Chondrocyte (in vitro differentiated cells): ENCODE measurements around the gene ATP5PO. TPM values are rescaled to one million over a fixed set of nuclear protein-coding genes. Genes with fewer than 3 reads are reported as not detected.

Source experiments
- DNase-seq: peaks from one replicate; pipeline ENCODE4 v3.0.0; 2021; ENCODE audit warnings: mixed read lengths, low spot score
- H3K27ac Mint-ChIP-seq: one replicate; pipeline ENCODE4 v1.8.0; 2021; ENCODE audit warnings: mild to moderate bottlenecking, moderate library complexity, mixed read lengths; ENCODE audit not compliant: unreplicated experiment
- H3K27me3 Mint-ChIP-seq: 2 replicates; pipeline ENCODE4 v1.8.0; 2021; ENCODE audit warnings: low read depth, mixed read lengths
- H3K36me3 Mint-ChIP-seq: 2 replicates; pipeline ENCODE4 v1.8.0; 2021; ENCODE audit warnings: low read depth, mixed read lengths
- H3K4me1 Mint-ChIP-seq: 2 replicates; pipeline ENCODE4 v1.8.0; 2021; ENCODE audit warnings: low read depth, mild to moderate bottlenecking, mixed read lengths
- H3K4me3 Mint-ChIP-seq: one replicate; pipeline ENCODE4 v1.8.0; 2021; ENCODE audit warnings: mild to moderate bottlenecking, moderate library complexity, mixed read lengths; ENCODE audit not compliant: unreplicated experiment
- H3K9me3 Mint-ChIP-seq: 2 replicates; pipeline ENCODE4 v1.8.0; 2021; ENCODE audit warnings: low read depth, mixed read lengths
- total RNA-seq: library from RNA; stranded (reverse); gene quantifications from 3 replicates; pipeline ENCODE4 v1.2.1, GENCODE V29; 2021
- TF ChIP-seq, protein P1 (sequence below): fragments of 200-600 bp; sonication (generic); IDR thresholded peaks from 2 replicates; pipeline ENCODE4 v1.5.0; 2021; ENCODE audit warnings: antibody characterized with exemption, mild to moderate bottlenecking, moderate library complexity

ATP5PO gene
- total RNA-seq, 1 donor from 2014 or later, result 129 TPM

DNA sequence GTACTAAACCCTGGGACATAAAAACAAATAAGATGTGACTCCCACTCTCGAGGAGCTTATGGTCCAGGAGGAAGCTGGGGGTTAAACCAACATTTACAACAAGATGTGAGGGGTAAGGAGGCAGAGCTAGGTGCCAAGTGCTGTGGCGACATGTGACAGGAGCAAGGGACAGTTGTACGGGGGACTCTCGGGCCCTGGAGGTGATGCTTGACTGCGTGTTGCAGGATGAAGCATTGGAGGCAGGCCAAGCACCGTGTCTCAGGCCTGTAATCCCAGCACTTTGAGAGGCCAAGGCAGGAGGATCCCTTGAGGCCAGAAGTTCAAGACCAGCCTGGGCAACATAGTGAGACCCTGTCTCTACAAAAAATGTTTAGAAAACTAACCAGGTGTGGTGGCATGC lies 36.8 kb downstream of the ATP5PO start:
- Mint-ChIP-seq H3K4me3 (no peak overlapping the region), H3K4me1 (peaks cover 28% of the 10 kb centered on the region), H3K9me3 (no peaks in the 10 kb centered on the region), H3K36me3 (no peaks in the 10 kb centered on the region), H3K27me3 (peaks cover 2% of the 10 kb centered on the region), H3K27ac (no peak overlapping the region)
- no peak for DNase-seq
- TF ChIP-seq, protein P1, sequence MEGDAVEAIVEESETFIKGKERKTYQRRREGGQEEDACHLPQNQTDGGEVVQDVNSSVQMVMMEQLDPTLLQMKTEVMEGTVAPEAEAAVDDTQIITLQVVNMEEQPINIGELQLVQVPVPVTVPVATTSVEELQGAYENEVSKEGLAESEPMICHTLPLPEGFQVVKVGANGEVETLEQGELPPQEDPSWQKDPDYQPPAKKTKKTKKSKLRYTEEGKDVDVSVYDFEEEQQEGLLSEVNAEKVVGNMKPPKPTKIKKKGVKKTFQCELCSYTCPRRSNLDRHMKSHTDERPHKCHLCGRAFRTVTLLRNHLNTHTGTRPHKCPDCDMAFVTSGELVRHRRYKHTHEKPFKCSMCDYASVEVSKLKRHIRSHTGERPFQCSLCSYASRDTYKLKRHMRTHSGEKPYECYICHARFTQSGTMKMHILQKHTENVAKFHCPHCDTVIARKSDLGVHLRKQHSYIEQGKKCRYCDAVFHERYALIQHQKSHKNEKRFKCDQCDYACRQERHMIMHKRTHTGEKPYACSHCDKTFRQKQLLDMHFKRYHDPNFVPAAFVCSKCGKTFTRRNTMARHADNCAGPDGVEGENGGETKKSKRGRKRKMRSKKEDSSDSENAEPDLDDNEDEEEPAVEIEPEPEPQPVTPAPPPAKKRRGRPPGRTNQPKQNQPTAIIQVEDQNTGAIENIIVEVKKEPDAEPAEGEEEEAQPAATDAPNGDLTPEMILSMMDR, result no peak

DNA sequence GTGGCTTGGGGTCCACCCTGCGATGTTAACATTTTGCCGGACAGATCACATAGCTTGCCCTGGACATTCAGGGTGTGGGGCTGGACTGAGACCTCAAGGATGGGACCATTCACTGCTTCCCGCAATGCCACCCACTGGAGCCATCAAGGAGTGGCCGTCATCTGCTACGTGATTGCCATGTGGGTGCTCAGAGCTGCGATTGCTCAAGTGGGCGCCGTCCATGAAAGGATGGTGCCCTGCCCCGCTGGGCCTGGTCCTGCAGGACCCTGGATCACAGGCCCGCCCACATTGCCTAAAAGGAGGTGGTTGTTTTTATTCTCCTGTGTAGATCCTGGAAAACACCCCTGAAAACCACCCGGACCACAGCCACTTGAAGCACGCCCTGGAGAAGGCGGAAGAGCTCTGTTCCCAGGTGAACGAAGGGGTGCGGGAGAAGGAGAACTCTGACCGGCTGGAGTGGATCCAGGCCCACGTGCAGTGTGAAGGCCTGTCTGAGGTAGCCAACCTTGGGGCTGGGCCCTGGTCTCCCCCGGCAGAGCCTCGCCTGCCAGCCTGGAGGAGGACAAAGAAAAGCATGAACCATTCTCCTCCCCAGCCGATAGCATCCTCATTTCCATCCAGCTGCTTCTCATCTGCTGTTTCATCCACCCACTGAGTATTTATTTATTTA lies 40.4 kb downstream of the ATP5PO start:
- TF ChIP-seq, protein P1, result no peak
- H3K27ac Mint-ChIP-seq, result no peak overlapping the region
- DNase-seq, result peak; percentile 67
- H3K4me1 Mint-ChIP-seq, result peaks cover 9% of the 10 kb centered on the region
- H3K9me3 Mint-ChIP-seq, result no peaks in the 10 kb centered on the region
- no peaks in the 10 kb centered on the region for H3K36me3 Mint-ChIP-seq
- peaks cover 2% of the 10 kb centered on the region for H3K27me3 Mint-ChIP-seq
- no peak overlapping the region for H3K4me3 Mint-ChIP-seq

DNA sequence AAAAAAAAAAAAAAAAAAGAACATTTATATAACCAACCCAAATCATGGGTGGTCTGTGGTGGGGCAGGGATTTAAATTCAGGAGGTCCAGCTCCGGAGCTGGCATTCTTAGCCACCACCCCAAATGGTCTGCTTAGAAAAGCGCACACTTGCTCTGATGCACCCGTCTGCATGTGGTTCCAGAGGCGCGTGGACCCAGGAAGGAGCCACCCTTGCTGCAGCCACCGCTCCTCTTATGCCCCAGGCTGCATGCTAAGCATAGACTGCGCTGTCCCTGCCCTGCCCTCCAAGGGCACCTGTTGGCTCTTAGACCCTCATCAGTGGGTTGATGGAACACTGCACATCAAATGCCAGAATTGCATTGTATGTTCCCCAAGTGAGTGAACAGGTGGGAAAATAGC lies 41.4 kb downstream of the ATP5PO start:
- Mint-ChIP-seq H3K4me3 (no peak overlapping the region), H3K4me1 (peaks cover 9% of the 10 kb centered on the region), H3K36me3 (no peaks in the 10 kb centered on the region), H3K9me3 (no peaks in the 10 kb centered on the region), H3K27me3 (peaks cover 2% of the 10 kb centered on the region), H3K27ac (no peak overlapping the region)
- peak; percentile 63 for DNase-seq
- TF ChIP-seq, protein P1, result no peak

DNA sequence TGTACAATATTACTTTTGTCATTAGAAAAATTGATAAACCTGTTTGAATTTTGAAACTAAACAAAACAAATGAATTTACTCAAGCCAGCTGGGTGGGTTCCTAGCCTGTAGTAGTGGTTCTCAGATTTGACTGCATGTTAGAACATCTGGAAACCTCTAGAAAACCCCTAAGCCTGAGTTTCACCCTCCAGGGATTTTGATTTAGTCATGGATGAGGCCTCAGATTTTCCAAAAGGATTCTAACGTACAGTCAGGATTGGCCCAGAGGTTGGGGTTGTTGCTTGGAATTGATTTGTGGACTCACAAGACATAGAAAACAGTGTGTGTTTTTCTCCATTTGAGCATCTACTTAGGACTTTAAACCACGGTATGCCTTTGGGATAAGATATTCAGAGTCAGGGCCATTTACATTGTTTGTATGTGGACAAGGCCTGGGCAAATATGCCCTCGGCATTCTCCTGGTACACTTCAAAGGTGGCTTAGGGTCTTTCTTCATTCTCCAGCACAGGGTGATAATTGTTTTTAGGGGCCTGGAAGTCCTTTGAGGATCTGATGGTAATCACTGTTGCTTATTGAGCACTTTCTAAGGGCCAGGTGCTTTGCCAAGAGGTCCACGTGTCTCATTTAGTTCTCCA lies 42.6 kb downstream of the ATP5PO start:
- Mint-ChIP-seq H3K4me1 (peaks cover 5% of the 10 kb centered on the region), H3K27ac (no peak overlapping the region), H3K4me3 (no peak overlapping the region), H3K9me3 (no peaks in the 10 kb centered on the region), H3K36me3 (no peaks in the 10 kb centered on the region), H3K27me3 (peaks cover 2% of the 10 kb centered on the region)
- no peak for DNase-seq
- TF ChIP-seq, protein P1, result no peak

DNA sequence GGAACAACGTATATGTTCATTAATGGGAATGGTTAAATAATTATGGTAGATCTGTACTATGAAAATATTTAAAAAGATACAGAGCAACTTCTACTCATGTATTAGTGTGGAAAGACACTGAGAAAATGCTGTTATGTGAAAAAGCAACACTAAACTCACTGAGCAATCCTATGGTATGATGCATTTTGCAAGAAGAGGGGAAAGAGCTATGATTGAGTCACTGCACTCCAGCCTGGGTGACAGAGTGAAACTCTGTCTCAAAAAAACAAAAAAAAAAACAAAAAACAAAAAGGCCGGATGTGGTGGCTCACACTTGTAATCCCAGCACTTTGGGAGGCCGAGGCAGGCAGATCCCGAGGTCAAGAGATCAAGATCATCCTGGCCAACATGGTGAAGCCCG lies 44.4 kb downstream of the ATP5PO start:
- DNase-seq, result no peak
- TF ChIP-seq, protein P1, result no peak
- H3K27me3 Mint-ChIP-seq, result peaks cover 1% of the 10 kb centered on the region

More for the DNA sequence above, 44.4 kb downstream of the ATP5PO start:
- Mint-ChIP-seq H3K27ac (peak overlapping the region; percentile 36), H3K9me3 (no peaks in the 10 kb centered on the region), H3K4me1 (no peaks in the 10 kb centered on the region), H3K4me3 (no peak overlapping the region), H3K36me3 (no peaks in the 10 kb centered on the region)
